Parathyroid adenoma (tissue), 2 donors: ENCODE data around the gene SLC4A8.

Experiments used
- H2AFZ ChIP-seq: fragments of 300-600 bp; sonication (generic); one replicate; pipeline ENCODE4 v1.7.0; 2017; ENCODE audit warnings: antibody characterized with exemption, mild to moderate bottlenecking
- H3K27ac ChIP-seq: fragments of 300-600 bp; sonication (generic); one replicate; pipeline ENCODE4 v1.7.0; 2017
- H3K27me3 ChIP-seq: fragments of 300-600 bp; sonication (generic); one replicate; pipeline ENCODE4 v1.7.0; 2017; ENCODE audit warnings: low read length; ENCODE audit not compliant: control insufficient read depth, insufficient read depth
- H3K36me3 ChIP-seq: fragments of 300-600 bp; sonication (generic); one replicate; pipeline ENCODE4 v1.7.0; 2017; ENCODE audit warnings: low read length; ENCODE audit not compliant: control insufficient read depth, insufficient read depth
- H3K4me1 ChIP-seq: fragments of 300-600 bp; sonication (generic); one replicate; pipeline ENCODE4 v1.7.0; 2017; ENCODE audit warnings: control low read depth
- H3K4me2 ChIP-seq: fragments of 300-600 bp; sonication (generic); one replicate; pipeline ENCODE4 v1.7.0; 2017; ENCODE audit warnings: low read length
- H3K4me3 ChIP-seq: fragments of 300-600 bp; sonication (generic); one replicate; pipeline ENCODE4 v1.7.0; 2017; ENCODE audit warnings: low read depth, low read length
- H3K79me2 ChIP-seq: fragments of 300-600 bp; sonication (generic); one replicate; pipeline ENCODE4 v1.7.0; 2017; ENCODE audit warnings: control low read depth
- H3K9ac ChIP-seq: fragments of 300-600 bp; sonication (generic); one replicate; pipeline ENCODE4 v1.7.0; 2017; ENCODE audit warnings: mild to moderate bottlenecking
- H3K9me3 ChIP-seq: fragments of 300-600 bp; sonication (generic); one replicate; pipeline ENCODE4 v1.7.0; 2017; ENCODE audit warnings: low read length; ENCODE audit not compliant: control insufficient read depth
- CTCF ChIP-seq: fragments of 300-600 bp; sonication (generic); IDR thresholded peaks from one replicate; pipeline ENCODE4 v1.7.0; 2017; ENCODE audit warnings: antibody characterized with exemption, mild to moderate bottlenecking
- donor health status: primary hyperparathyroidism.

The SLC4A8 gene

DNA sequence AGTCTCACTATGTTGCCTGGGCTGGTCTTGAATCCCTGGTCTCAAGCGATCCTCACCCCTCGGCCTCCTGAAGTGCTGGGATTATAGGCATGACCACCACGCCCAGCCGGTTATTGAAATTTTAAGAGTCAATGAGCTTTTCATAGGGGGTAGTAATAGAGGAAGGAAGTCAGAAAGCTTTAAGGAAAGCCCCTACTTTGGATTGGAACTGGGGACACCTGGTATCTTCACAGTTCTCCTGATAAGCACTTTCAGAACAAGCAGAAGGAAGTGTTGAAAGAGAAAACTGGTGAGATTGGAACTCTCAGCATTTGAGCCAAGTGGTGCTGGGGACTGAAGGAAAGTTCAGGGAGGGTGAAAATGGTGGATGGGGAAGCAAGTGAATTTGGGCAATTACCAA lies 5.1 kb downstream of the SLC4A8 start:
- H3K36me3 ChIP-seq = no peaks in the 10 kb centered on the region
- H3K79me2 ChIP-seq = no peaks in the 10 kb centered on the region
- H3K27ac ChIP-seq = no peak overlapping the region
- no peak overlapping the region for H3K4me3 ChIP-seq
- no peak overlapping the region for H3K4me2 ChIP-seq
- H3K4me1 ChIP-seq = no peaks in the 10 kb centered on the region
- no peaks in the 10 kb centered on the region for H3K27me3 ChIP-seq
- H3K9me3 ChIP-seq = no peaks in the 10 kb centered on the region
- H3K9ac ChIP-seq = no peak overlapping the region
- H2AFZ ChIP-seq = no peak overlapping the region
- no peak for TF ChIP-seq CTCF

- Histone ChIP-seq H3K79me2 (no peaks in the 10 kb centered on the region), H3K36me3 (no peaks in the 10 kb centered on the region), H3K27me3 (no peaks in the 10 kb centered on the region), H3K9ac (no peak overlapping the region), H2AFZ (no peak overlapping the region), H3K9me3 (no peaks in the 10 kb centered on the region), H3K4me2 (no peak overlapping the region), H3K4me1 (no peaks in the 10 kb centered on the region), H3K27ac (no peak overlapping the region), H3K4me3 (no peak overlapping the region)
- no peak for TF ChIP-seq CTCF
Observed at GRCh38 chr12:51430196-51430895, 5.7 kb downstream of the SLC4A8 start.

DNA sequence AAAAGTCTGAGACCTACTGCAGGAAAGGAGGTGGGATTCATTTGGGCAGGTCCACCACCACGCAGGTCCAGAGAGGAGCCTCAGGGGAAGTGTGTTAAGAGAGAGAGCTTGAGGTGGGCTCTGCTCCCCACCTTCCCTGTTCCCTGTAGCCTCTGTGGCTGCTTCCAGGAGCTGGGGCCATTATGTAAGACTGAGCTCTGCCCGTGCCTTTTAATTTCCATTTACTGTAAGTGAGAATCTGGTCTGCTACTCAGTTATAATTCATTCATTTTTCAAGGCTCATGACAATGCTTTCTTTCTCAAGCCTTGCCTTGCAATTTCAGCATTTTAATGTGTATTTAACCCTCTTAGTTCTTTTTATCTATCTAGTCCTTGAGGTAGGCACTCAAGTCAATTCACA lies 8.3 kb downstream of the SLC4A8 start:
- H3K27ac ChIP-seq = no peak overlapping the region
- no peaks in the 10 kb centered on the region for H3K36me3 ChIP-seq
- no peaks in the 10 kb centered on the region for H3K9me3 ChIP-seq
- no peak overlapping the region for H2AFZ ChIP-seq
- no peak overlapping the region for H3K9ac ChIP-seq
- H3K27me3 ChIP-seq = no peaks in the 10 kb centered on the region
- H3K79me2 ChIP-seq = no peaks in the 10 kb centered on the region
- H3K4me3 ChIP-seq = no peak overlapping the region
- H3K4me2 ChIP-seq = no peak overlapping the region
- TF ChIP-seq CTCF = no peak
- no peaks in the 10 kb centered on the region for H3K4me1 ChIP-seq

DNA sequence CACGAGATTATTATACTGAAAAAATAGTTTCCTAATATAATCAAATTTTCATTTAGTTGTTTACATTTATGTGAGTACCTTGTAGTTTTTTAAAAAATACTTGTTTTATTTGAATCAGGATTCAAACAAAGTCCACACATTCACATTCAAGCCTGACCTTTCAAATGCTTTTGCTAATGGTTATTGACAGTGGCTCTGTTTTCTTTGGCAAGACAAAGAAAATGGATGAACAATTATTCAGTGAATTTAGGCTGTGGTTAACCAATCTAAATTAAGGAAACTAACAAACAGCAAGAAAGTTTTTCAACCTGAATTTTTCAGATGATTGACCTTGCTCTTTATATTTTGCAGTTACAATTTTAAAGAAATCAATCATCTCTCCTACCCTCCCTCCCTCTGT lies 9.7 kb downstream of the SLC4A8 start:
- no peaks in the 10 kb centered on the region for H3K27me3 ChIP-seq
- no peaks in the 10 kb centered on the region for H3K9me3 ChIP-seq
- H3K4me1 ChIP-seq = no peaks in the 10 kb centered on the region
- no peak overlapping the region for H2AFZ ChIP-seq
- no peak overlapping the region for H3K9ac ChIP-seq
- H3K27ac ChIP-seq = no peak overlapping the region
- no peak overlapping the region for H3K4me3 ChIP-seq
- H3K36me3 ChIP-seq = no peaks in the 10 kb centered on the region
- H3K79me2 ChIP-seq = no peaks in the 10 kb centered on the region
- H3K4me2 ChIP-seq = no peak overlapping the region
- TF ChIP-seq CTCF = no peak

DNA sequence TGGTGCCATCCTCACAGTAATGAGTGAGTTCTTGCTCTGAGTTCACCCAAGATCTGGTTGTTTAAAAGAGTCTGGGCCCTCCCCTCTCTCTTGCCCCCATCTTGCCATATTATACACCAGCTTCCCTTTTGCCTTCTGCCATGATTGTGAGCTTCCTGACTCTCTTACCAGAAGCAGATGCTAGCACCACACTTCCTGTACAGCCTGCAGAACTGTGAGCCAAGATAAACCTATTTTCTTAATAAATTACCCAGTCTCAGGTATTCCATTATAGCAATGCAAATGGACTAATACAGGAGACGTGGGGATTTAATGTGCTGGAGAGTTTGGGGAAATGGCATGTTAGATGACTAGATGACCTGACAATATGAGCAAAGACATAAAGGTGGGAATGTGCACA lies 12.8 kb downstream of the SLC4A8 start:
- Histone ChIP-seq H2AFZ (no peak overlapping the region), H3K9ac (no peak overlapping the region), H3K4me1 (no peaks in the 10 kb centered on the region), H3K4me3 (no peak overlapping the region), H3K9me3 (no peaks in the 10 kb centered on the region), H3K4me2 (no peak overlapping the region), H3K79me2 (no peaks in the 10 kb centered on the region), H3K27me3 (no peaks in the 10 kb centered on the region), H3K36me3 (no peaks in the 10 kb centered on the region), H3K27ac (no peak overlapping the region)
- no peak for TF ChIP-seq CTCF
